Kidney epithelial cell (primary cell): ENCODE results near the gene LHX4. TPM values are rescaled to one million over a fixed set of nuclear protein-coding genes. Genes with fewer than 3 reads are reported as not detected.

ENCODE experiments used
- DNase-seq: peaks from one replicate; pipeline ENCODE4 v3.0.0-alpha.2; 2010; ENCODE audit warnings: low read depth
- H3K27me3 ChIP-seq: 2 replicates; pipeline ENCODE4 v1.6.0; 2011; ENCODE audit warnings: low read length; ENCODE audit not compliant: control insufficient read depth, insufficient read depth
- H3K36me3 ChIP-seq: 2 replicates; pipeline ENCODE4 v1.5.1; 2011; ENCODE audit warnings: low read length; ENCODE audit not compliant: control insufficient read depth, insufficient read depth
- H3K4me3 ChIP-seq: 2 replicates; pipeline ENCODE4 v1.5.1; 2011; ENCODE audit warnings: low read depth, mild to moderate bottlenecking, control low read depth, low read length
- CTCF ChIP-seq: IDR thresholded peaks from 2 replicates; pipeline ENCODE4 v1.5.1; 2011; ENCODE audit warnings: mild to moderate bottlenecking, moderate library complexity, low read length, control low read depth, inconsistent platforms; ENCODE audit not compliant: insufficient read depth, poor library complexity, severe bottlenecking
- total RNA-seq: library from RNA; depleted of rRNA; stranded (reverse); fragments of >200 nt; gene quantifications from 2 replicates; pipeline ENCODE4 v1.2.3, GENCODE V29; 2015

LHX4 gene
- total RNA-seq, 1 donor from 2014 or later: not detected

- H3K27me3 ChIP-seq: no peaks in the 10 kb centered on the region
- no peak for DNase-seq
- H3K4me3 ChIP-seq: no peak overlapping the region
- no peak for TF ChIP-seq CTCF
- no peaks in the 10 kb centered on the region for H3K36me3 ChIP-seq
Observed at GRCh38 chr1:180286417-180286816, 56.4 kb downstream of the LHX4 start.

GRCh38 chr1:180287988-180288705 lies 58.1 kb downstream of the LHX4 start:
- DNase-seq: no peak
- Histone ChIP-seq H3K36me3 (no peaks in the 10 kb centered on the region), H3K27me3 (no peaks in the 10 kb centered on the region), H3K4me3 (no peak overlapping the region)
- TF ChIP-seq CTCF: no peak

GRCh38 chr1:180288940-180289339 lies 58.9 kb downstream of the LHX4 start:
- DNase-seq: no peak
- Histone ChIP-seq H3K4me3 (no peak overlapping the region), H3K27me3 (no peaks in the 10 kb centered on the region), H3K36me3 (no peaks in the 10 kb centered on the region)
- no peak for TF ChIP-seq CTCF

- Histone ChIP-seq H3K27me3 (no peaks in the 10 kb centered on the region), H3K4me3 (no peak overlapping the region), H3K36me3 (no peaks in the 10 kb centered on the region)
- no peak for DNase-seq
- no peak for TF ChIP-seq CTCF
Observed at GRCh38 chr1:180290265-180291001, 60.4 kb downstream of the LHX4 start.

- no peak for DNase-seq
- Histone ChIP-seq H3K36me3 (no peaks in the 10 kb centered on the region), H3K27me3 (no peaks in the 10 kb centered on the region), H3K4me3 (no peak overlapping the region)
- TF ChIP-seq CTCF: no peak
Observed at GRCh38 chr1:180291004-180291403, 60.9 kb downstream of the LHX4 start.
